Sigmoid colon (tissue), 4 donors: ENCODE results near the gene PSEN1.
A peak's percentile ranks its signal among the peaks of the same experiment; 100 is the strongest.

Experiments used
- EP300 ChIP-seq, 4 donors: sonication (generic); formaldehyde crosslinking; IDR thresholded peaks; one replicate each; pipeline ENCODE4 v1.6.1; 2017; ENCODE audit warnings: antibody characterized with exemption in 4 of 4
- POLR2A ChIP-seq, 2 donors: fragments of 450-650 bp; IDR thresholded peaks; one replicate each; pipeline ENCODE4 v1.6.1; 2016; ENCODE audit warnings: antibody characterized with exemption in 2 of 2, mild to moderate bottlenecking in 2 of 2, moderate library complexity in 2 of 2
- POLR2AphosphoS5 ChIP-seq, 4 donors: sonication (generic); formaldehyde crosslinking; IDR thresholded peaks; one replicate each; pipeline ENCODE4 v1.6.1; 2017; ENCODE audit warnings: antibody characterized with exemption in 4 of 4
- TF ChIP-seq, protein P1 (sequence below), 4 experiments: fragments of 450-650 bp in 3 of 4; fragments of 200-600 bp in 1 of 4; IDR thresholded peaks; one replicate each; pipeline ENCODE4 v1.5.1; 2016 to 2019; ENCODE audit warnings: antibody characterized with exemption in 4 of 4, mild to moderate bottlenecking in 3 of 4, moderate library complexity in 2 of 4

DNA sequence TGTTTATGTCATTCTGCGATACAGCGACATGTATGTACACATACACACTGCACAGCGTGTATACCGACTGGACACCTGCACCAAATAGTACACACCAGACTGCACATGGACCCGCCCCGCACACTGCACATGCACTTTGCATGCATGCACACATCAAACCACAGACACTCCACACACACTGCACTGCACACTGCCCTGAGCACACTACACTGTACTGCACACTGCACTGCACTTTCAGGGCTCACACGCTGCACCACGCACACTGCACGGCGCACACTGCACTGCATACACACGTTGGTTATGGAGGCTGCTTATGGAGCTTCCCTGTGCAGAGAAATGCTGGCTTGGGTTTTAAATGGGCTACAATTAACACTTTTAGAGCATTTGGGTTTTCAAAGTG lies 102.6 kb downstream of the PSEN1 start:
- TF ChIP-seq, protein P1, sequence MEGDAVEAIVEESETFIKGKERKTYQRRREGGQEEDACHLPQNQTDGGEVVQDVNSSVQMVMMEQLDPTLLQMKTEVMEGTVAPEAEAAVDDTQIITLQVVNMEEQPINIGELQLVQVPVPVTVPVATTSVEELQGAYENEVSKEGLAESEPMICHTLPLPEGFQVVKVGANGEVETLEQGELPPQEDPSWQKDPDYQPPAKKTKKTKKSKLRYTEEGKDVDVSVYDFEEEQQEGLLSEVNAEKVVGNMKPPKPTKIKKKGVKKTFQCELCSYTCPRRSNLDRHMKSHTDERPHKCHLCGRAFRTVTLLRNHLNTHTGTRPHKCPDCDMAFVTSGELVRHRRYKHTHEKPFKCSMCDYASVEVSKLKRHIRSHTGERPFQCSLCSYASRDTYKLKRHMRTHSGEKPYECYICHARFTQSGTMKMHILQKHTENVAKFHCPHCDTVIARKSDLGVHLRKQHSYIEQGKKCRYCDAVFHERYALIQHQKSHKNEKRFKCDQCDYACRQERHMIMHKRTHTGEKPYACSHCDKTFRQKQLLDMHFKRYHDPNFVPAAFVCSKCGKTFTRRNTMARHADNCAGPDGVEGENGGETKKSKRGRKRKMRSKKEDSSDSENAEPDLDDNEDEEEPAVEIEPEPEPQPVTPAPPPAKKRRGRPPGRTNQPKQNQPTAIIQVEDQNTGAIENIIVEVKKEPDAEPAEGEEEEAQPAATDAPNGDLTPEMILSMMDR (IDR thresholded peaks at IDR 0.05) = no peak
- TF ChIP-seq POLR2A (IDR thresholded peaks at IDR 0.05) (no peak), EP300 (IDR thresholded peaks at IDR 0.05) (no peak), POLR2AphosphoS5 (IDR thresholded peaks at IDR 0.05) (peak in 1 of 4 donors; percentile 17)
